ENCODE results near the gene EPB41L1. TPM values are rescaled to one million over a fixed set of nuclear protein-coding genes. Genes with fewer than 3 reads are reported as not detected.

EPB41L1 gene
- total RNA-seq, 1 experiment from 2014 or later, result 38.7 TPM

GRCh38 chr20:36231331-36231730, 76.8 kb downstream of the EPB41L1 start:
- DNase-seq (ENCODE audit: low spot score) (peak; percentile 34), ATAC-seq (peak; percentile 64)
- H3K9me3 Mint-ChIP-seq, result no peaks in the 10 kb centered on the region
- POLR2A ChIA-PET, result no interaction called here
- CTCF ChIA-PET, result interaction anchor here (0.6 to 2.2 kb wide), 14 partner anchors 14 to 259 kb away, joined by 3 to 16 read pairs (median 5); no protein-coding TSS in a partner anchor
- TF ChIP-seq ZBTB43 (CRISPR knock-in tag; IDR thresholded peaks at IDR 0.05), result no peak
- no peak for TF ChIP-seq USF1 (CRISPR knock-in tag; IDR thresholded peaks at IDR 0.05)
- TF ChIP-seq FOXP1 (CRISPR knock-in tag; IDR thresholded peaks at IDR 0.05; ENCODE audit: borderline replicate concordance), result no peak
- no peak for TF ChIP-seq ZMAT4 (CRISPR knock-in tag; IDR thresholded peaks at IDR 0.05)
- TF ChIP-seq ELF4 (CRISPR knock-in tag; IDR thresholded peaks at IDR 0.05; ENCODE audit: low read depth), result no peak
- no peak for TF ChIP-seq FOXJ3 (CRISPR knock-in tag; IDR thresholded peaks at IDR 0.05; ENCODE audit: borderline replicate concordance)
- no peak for TF ChIP-seq CBFB (CRISPR knock-in tag; IDR thresholded peaks at IDR 0.05; ENCODE audit: low read depth)
- TF ChIP-seq EMX1 (CRISPR knock-in tag; IDR thresholded peaks at IDR 0.05), result no peak
- TF ChIP-seq, protein P1, sequence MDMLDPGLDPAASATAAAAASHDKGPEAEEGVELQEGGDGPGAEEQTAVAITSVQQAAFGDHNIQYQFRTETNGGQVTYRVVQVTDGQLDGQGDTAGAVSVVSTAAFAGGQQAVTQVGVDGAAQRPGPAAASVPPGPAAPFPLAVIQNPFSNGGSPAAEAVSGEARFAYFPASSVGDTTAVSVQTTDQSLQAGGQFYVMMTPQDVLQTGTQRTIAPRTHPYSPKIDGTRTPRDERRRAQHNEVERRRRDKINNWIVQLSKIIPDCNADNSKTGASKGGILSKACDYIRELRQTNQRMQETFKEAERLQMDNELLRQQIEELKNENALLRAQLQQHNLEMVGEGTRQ (CRISPR knock-in tag; IDR thresholded peaks at IDR 0.05), result no peak
- TF ChIP-seq ZNF416 (CRISPR knock-in tag; IDR thresholded peaks at IDR 0.05), result no peak
- TF ChIP-seq SOX15 (CRISPR knock-in tag; IDR thresholded peaks at IDR 0.05), result no peak
- no peak for TF ChIP-seq NFATC4 (CRISPR knock-in tag; IDR thresholded peaks at IDR 0.05)
- no peak for TF ChIP-seq ESRRA (CRISPR knock-in tag; IDR thresholded peaks at IDR 0.05; ENCODE audit: borderline replicate concordance)
- no peak overlapping the region for H3K27ac Mint-ChIP-seq
- no peak overlapping the region for H3K4me3 Mint-ChIP-seq
- H3K27me3 Mint-ChIP-seq (ENCODE audit: low read depth), result no peaks in the 10 kb centered on the region; the same call in 1 of the 2 replicates
- no peaks in the 10 kb centered on the region for H3K36me3 Mint-ChIP-seq
- H3K4me1 Mint-ChIP-seq, result peaks cover 4% of the 10 kb centered on the region; the same call in 1 of the 2 replicates

DNA sequence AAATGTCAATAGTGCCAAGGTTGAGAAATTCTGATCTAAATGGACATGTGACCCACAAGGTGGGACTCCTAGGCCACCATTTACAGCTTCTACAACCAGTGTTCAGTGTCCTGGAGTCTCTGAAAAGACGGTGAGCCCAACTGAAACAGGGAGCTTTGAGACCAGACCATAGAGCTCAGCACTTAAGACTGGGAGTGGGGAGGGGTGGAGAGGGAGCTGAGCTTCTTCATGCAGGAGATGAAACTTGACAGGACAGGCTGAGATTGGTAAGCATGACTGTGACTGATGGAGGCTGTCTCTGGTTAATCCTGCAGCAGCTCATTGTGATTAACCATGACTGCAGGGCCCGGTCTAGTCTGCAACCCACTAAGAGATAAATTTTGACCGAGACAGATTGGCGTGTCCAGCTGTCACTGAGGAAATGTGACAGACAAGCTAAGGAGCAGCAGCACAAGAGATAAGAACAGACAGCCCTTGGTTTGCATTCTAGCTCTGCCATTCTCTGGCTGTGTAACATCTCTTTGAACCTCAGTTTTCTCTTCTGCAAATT, 80.3 kb downstream of the EPB41L1 start:
- ATAC-seq (no peak), DNase-seq (ENCODE audit: low spot score) (no peak)
- peaks cover 3% of the 10 kb centered on the region for H3K36me3 Mint-ChIP-seq
- H3K27ac Mint-ChIP-seq, result no peak overlapping the region
- H3K27me3 Mint-ChIP-seq (ENCODE audit: low read depth), result no peaks in the 10 kb centered on the region; the same call in 1 of the 2 replicates
- ChIA-PET POLR2A (interaction anchor here (0.5 kb wide), 1 partner anchor 601 kb away, joined by 3 read pairs; no protein-coding TSS in a partner anchor), CTCF (interaction anchor here (1.2 to 1.9 kb wide), 2 partner anchors 32 to 205 kb away, joined by 4 to 11 read pairs; no protein-coding TSS in a partner anchor)
- H3K9me3 Mint-ChIP-seq, result no peaks in the 10 kb centered on the region
- peaks cover 12% of the 10 kb centered on the region for H3K4me1 Mint-ChIP-seq
- no peak overlapping the region for H3K4me3 Mint-ChIP-seq
- TF ChIP-seq, protein P1 (CRISPR knock-in tag; IDR thresholded peaks at IDR 0.05), result no peak
- TF ChIP-seq HMGA2 (CRISPR knock-in tag; IDR thresholded peaks at IDR 0.05) (no peak), PREB (CRISPR knock-in tag; IDR thresholded peaks at IDR 0.05; ENCODE audit: borderline replicate concordance) (no peak), GRHL2 (CRISPR knock-in tag; IDR thresholded peaks at IDR 0.05; ENCODE audit: insufficient replicate concordance, severe bottlenecking) (no peak), ZNF425 (CRISPR knock-in tag; conservative IDR thresholded peaks at IDR 0.05) (no peak), ZNF317 (CRISPR knock-in tag; IDR thresholded peaks at IDR 0.05; ENCODE audit: borderline replicate concordance, low read depth) (no peak), SMAD3 (CRISPR knock-in tag; IDR thresholded peaks at IDR 0.05; ENCODE audit: borderline replicate concordance) (no peak), CBFB (CRISPR knock-in tag; IDR thresholded peaks at IDR 0.05; ENCODE audit: low read depth) (no peak), ZNF416 (CRISPR knock-in tag; IDR thresholded peaks at IDR 0.05) (no peak), ZNF232 (CRISPR knock-in tag; IDR thresholded peaks at IDR 0.05) (no peak), TCF7 (CRISPR knock-in tag; IDR thresholded peaks at IDR 0.05; ENCODE audit: low read depth) (no peak), ETV6 (CRISPR knock-in tag; IDR thresholded peaks at IDR 0.05) (no peak), ESRRA (CRISPR knock-in tag; IDR thresholded peaks at IDR 0.05; ENCODE audit: borderline replicate concordance) (no peak)
- TF ChIP-seq, protein P2, sequence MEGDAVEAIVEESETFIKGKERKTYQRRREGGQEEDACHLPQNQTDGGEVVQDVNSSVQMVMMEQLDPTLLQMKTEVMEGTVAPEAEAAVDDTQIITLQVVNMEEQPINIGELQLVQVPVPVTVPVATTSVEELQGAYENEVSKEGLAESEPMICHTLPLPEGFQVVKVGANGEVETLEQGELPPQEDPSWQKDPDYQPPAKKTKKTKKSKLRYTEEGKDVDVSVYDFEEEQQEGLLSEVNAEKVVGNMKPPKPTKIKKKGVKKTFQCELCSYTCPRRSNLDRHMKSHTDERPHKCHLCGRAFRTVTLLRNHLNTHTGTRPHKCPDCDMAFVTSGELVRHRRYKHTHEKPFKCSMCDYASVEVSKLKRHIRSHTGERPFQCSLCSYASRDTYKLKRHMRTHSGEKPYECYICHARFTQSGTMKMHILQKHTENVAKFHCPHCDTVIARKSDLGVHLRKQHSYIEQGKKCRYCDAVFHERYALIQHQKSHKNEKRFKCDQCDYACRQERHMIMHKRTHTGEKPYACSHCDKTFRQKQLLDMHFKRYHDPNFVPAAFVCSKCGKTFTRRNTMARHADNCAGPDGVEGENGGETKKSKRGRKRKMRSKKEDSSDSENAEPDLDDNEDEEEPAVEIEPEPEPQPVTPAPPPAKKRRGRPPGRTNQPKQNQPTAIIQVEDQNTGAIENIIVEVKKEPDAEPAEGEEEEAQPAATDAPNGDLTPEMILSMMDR (IDR thresholded peaks at IDR 0.05), result no peak
- TF ChIP-seq, protein P3, sequence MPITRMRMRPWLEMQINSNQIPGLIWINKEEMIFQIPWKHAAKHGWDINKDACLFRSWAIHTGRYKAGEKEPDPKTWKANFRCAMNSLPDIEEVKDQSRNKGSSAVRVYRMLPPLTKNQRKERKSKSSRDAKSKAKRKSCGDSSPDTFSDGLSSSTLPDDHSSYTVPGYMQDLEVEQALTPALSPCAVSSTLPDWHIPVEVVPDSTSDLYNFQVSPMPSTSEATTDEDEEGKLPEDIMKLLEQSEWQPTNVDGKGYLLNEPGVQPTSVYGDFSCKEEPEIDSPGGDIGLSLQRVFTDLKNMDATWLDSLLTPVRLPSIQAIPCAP (CRISPR knock-in tag; IDR thresholded peaks at IDR 0.05), result no peak
